ENCODE measurements around the gene SLC12A2. TPM values are rescaled to one million over a fixed set of nuclear protein-coding genes. Genes with fewer than 3 reads are reported as not detected.

SLC12A2 gene
- total and polyA plus RNA-seq, 2 experiments from 2014 or later: 8.1 to 21.3 TPM

GRCh38 chr5:128237546-128237945, 154.0 kb downstream of the SLC12A2 start:
- no peaks in the 10 kb centered on the region for H3K36me3 Mint-ChIP-seq (ENCODE audit: low read depth)

More at GRCh38 chr5:128237546-128237945, 154.0 kb downstream of the SLC12A2 start:
- H3F3A ChIP-seq (replicated peaks; ENCODE audit: low read depth): no peaks in the 10 kb centered on the region
- H3K4me1 Mint-ChIP-seq: peaks cover 14% of the 10 kb centered on the region
- ATAC-seq (no peak), DNase-seq (ENCODE audit: low spot score) (no peak)
- no peak overlapping the region for H3K4me2 ChIP-seq
- no peak overlapping the region for H3K4me3 ChIP-seq
- 0 out of 2 replicates have a peak, but pooled peaks cover 5% of the 10 kb centered on the region for H3K4me1 ChIP-seq (ENCODE audit: insufficient read depth)
- H2AFZ ChIP-seq: 0 out of 2 replicates have a peak overlapping the region, but pooled peaks have one; percentile 1
- H3K27me3 Mint-ChIP-seq (ENCODE audit: insufficient read depth, low read depth, poor library complexity): peaks cover 4% of the 10 kb centered on the region
- peak overlapping the region; percentile 45; the same call in 1 of the 2 replicates for H3K27ac Mint-ChIP-seq
- no peak overlapping the region for H3K27ac ChIP-seq (ENCODE audit: low read depth)
- no peaks in the 10 kb centered on the region for H4K20me1 ChIP-seq (replicated peaks; ENCODE audit: insufficient read depth)
- H3K79me2 ChIP-seq (replicated peaks; ENCODE audit: insufficient read depth): no peaks in the 10 kb centered on the region
- no peaks in the 10 kb centered on the region for H3K36me3 ChIP-seq (ENCODE audit: insufficient read depth)
- 0 out of 2 replicates have a peak, but pooled peaks cover 3% of the 10 kb centered on the region for H3K9me2 ChIP-seq (ENCODE audit: insufficient read depth)
- H3K27me3 ChIP-seq (ENCODE audit: insufficient read depth): no peaks in the 10 kb centered on the region
- no peaks in the 10 kb centered on the region for H3K9me3 Mint-ChIP-seq
- H3K4me3 Mint-ChIP-seq: no peak overlapping the region
- TF ChIP-seq NANOG (IDR thresholded peaks at IDR 0.05; ENCODE audit: borderline replicate concordance): no peak

Data from GM23338 (cell line).